ENCODE results near the gene FAM76A.

Gene FAM76A

GRCh38 chr1:27755286-27755685 is 29.5 kb downstream of the FAM76A start:
- Histone ChIP-seq H3K27ac (no peak overlapping the region), H3K4me3 (ENCODE audit: low read depth, low read length) (no peak overlapping the region), H3K9me3 (ENCODE audit: severe bottlenecking) (no peaks in the 10 kb centered on the region), H3K36me3 (peaks cover 17% of the 10 kb centered on the region), H3K27me3 (ENCODE audit: insufficient read depth, low read depth, severe bottlenecking) (no peaks in the 10 kb centered on the region)
- TF ChIP-seq, protein P1, sequence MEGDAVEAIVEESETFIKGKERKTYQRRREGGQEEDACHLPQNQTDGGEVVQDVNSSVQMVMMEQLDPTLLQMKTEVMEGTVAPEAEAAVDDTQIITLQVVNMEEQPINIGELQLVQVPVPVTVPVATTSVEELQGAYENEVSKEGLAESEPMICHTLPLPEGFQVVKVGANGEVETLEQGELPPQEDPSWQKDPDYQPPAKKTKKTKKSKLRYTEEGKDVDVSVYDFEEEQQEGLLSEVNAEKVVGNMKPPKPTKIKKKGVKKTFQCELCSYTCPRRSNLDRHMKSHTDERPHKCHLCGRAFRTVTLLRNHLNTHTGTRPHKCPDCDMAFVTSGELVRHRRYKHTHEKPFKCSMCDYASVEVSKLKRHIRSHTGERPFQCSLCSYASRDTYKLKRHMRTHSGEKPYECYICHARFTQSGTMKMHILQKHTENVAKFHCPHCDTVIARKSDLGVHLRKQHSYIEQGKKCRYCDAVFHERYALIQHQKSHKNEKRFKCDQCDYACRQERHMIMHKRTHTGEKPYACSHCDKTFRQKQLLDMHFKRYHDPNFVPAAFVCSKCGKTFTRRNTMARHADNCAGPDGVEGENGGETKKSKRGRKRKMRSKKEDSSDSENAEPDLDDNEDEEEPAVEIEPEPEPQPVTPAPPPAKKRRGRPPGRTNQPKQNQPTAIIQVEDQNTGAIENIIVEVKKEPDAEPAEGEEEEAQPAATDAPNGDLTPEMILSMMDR (IDR thresholded peaks at IDR 0.05; ENCODE audit: low read depth, low read length): no peak
- no peak for DNase-seq

DNA sequence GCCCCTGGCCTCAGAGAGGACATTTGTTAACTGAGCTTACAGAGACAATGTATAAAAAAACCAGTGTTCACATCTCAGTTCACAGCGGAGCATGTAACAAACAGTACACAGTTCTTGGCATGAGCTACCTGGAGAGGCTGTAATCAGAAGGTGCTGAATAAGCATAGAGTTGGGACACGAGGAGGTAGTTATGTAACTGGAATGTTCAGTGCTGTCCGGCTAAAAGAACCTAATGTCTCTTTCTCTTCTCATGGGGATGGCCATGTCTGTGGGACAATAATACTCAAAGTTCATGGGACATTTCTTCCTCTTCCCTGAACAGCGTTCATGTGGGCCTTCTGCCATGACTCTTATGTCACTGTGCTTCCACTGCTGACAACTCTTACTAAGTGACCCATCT is 30.1 kb downstream of the FAM76A start:
- Histone ChIP-seq H3K27ac (no peak overlapping the region), H3K27me3 (ENCODE audit: insufficient read depth, low read depth, severe bottlenecking) (no peaks in the 10 kb centered on the region), H3K9me3 (ENCODE audit: severe bottlenecking) (no peaks in the 10 kb centered on the region), H3K4me3 (ENCODE audit: low read depth, low read length) (no peak overlapping the region), H3K36me3 (peaks cover 13% of the 10 kb centered on the region)
- DNase-seq: no peak
- TF ChIP-seq, protein P1 (IDR thresholded peaks at IDR 0.05; ENCODE audit: low read depth, low read length): no peak

DNA sequence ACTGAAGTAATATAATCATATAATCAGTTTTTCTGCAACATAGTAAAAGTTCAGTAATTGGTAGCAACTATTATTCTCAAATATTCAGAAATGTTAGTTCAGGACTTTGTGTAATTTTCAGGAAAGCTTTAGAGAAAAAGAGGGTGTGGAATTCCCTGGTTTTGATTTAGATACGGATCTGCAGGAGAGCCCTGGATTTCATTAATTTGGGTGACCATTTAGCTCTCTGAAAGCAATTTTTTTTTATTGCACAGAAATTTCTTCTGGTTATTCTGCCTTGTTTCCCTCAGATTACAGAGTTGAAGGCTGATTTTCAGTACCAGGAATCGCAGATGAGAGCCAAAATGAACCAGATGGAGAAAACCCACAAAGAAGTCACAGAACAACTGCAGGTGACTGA is 33.5 kb downstream of the FAM76A start:
- Histone ChIP-seq H3K36me3 (peaks cover 4% of the 10 kb centered on the region), H3K4me3 (ENCODE audit: low read depth, low read length) (no peak overlapping the region), H3K9me3 (ENCODE audit: severe bottlenecking) (no peaks in the 10 kb centered on the region), H3K27me3 (ENCODE audit: insufficient read depth, low read depth, severe bottlenecking) (no peaks in the 10 kb centered on the region), H3K27ac (no peak overlapping the region)
- DNase-seq: no peak
- TF ChIP-seq, protein P1 (IDR thresholded peaks at IDR 0.05; ENCODE audit: low read depth, low read length): no peak

GRCh38 chr1:27760426-27760825 is 34.7 kb downstream of the FAM76A start:
- H3K36me3 ChIP-seq: peaks cover 4% of the 10 kb centered on the region
- no peaks in the 10 kb centered on the region for H3K27me3 ChIP-seq (ENCODE audit: insufficient read depth, low read depth, severe bottlenecking)
- DNase-seq: peak; percentile 18
- no peak overlapping the region for H3K27ac ChIP-seq
- TF ChIP-seq, protein P1 (IDR thresholded peaks at IDR 0.05; ENCODE audit: low read depth, low read length): peak; percentile 43
- H3K9me3 ChIP-seq (ENCODE audit: severe bottlenecking): no peaks in the 10 kb centered on the region
- H3K4me3 ChIP-seq (ENCODE audit: low read depth, low read length): no peak overlapping the region

DNA sequence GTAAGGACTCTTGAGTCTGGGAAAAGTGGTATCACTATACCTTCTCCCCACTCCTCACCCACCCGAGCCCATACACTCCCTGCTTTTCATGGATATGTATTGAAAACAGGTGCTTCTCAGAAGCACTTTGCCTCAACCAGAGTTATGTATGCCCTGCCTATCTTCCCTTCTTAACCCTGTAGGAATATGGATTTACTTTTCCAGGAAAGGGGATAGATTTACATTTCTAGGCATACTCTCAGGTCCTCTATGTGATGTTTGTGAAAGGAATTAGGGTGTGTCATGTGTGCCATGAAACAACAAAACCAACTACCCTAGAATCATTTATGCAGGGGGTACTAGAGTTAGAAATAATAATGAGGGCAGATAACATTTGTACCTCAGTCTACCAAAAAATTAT is 36.3 kb downstream of the FAM76A start:
- TF ChIP-seq, protein P1 (IDR thresholded peaks at IDR 0.05; ENCODE audit: low read depth, low read length): no peak
- Histone ChIP-seq H3K27ac (no peak overlapping the region), H3K4me3 (ENCODE audit: low read depth, low read length) (no peak overlapping the region), H3K9me3 (ENCODE audit: severe bottlenecking) (no peaks in the 10 kb centered on the region), H3K27me3 (ENCODE audit: insufficient read depth, low read depth, severe bottlenecking) (no peaks in the 10 kb centered on the region), H3K36me3 (no peaks in the 10 kb centered on the region; the same call in 1 of the 2 replicates)
- no peak for DNase-seq

DNA sequence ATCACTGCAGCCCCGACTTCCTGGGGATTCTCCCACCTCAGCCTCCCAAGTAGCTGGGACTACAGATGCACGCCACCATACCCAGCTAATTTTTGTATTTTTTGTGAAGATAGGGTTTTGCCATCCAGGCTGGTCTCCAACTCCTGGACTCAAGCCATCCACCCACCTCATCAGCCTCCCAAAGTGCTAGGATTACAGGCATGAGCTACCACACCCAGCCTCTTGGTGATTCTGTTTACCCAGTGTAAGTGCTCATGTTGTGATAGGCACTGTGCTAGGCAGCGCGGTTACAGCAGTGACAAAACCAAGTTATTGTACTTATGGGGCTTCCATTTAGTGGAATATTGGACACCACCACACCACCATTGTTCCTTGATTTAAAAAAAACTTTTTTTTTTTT is 37.6 kb downstream of the FAM76A start:
- H3K9me3 ChIP-seq (ENCODE audit: severe bottlenecking): no peaks in the 10 kb centered on the region
- TF ChIP-seq, protein P1 (IDR thresholded peaks at IDR 0.05; ENCODE audit: low read depth, low read length): no peak
- no peak for DNase-seq

More for the DNA sequence above, 37.6 kb downstream of the FAM76A start:
- Histone ChIP-seq H3K27me3 (ENCODE audit: insufficient read depth, low read depth, severe bottlenecking) (no peaks in the 10 kb centered on the region), H3K36me3 (no peaks in the 10 kb centered on the region; the same call in 1 of the 2 replicates), H3K27ac (no peak overlapping the region), H3K4me3 (ENCODE audit: low read depth, low read length) (no peak overlapping the region)
